GM21723 (cell line): ENCODE data around the gene ATXN1.
"Not testable (repeated sequence)": the region's sequence is repeated elsewhere in the genome, so short reads cannot be mapped to it uniquely, and the experiment has no call there.

Experiments used
- ATAC-seq: cut with Tn5 transposase; IDR thresholded peaks from one replicate; pipeline ENCODE4 v1.9.1; 2021; ENCODE audit warnings: mild to moderate bottlenecking, moderate library complexity; ENCODE audit not compliant: unreplicated experiment

The ATXN1 gene

GRCh38 chr6:16625291-16626265 lies 135.7 kb downstream of the ATXN1 start:
- ATAC-seq, result no peak

GRCh38 chr6:16624636-16625290 lies 136.5 kb downstream of the ATXN1 start:
- no peak for ATAC-seq

GRCh38 chr6:16623731-16624130 lies 137.5 kb downstream of the ATXN1 start:
- no peak for ATAC-seq

GRCh38 chr6:16623029-16623653 lies 138.1 kb downstream of the ATXN1 start:
- no peak for ATAC-seq

- no peak for ATAC-seq
These were observed 139.1 kb downstream of the ATXN1 start for GRCh38 chr6:16622193-16622592.

GRCh38 chr6:16621002-16621401 lies 140.3 kb downstream of the ATXN1 start:
- ATAC-seq, result no peak

- ATAC-seq, result no peak
These were observed 141.5 kb downstream of the ATXN1 start for GRCh38 chr6:16619777-16620176.

GRCh38 chr6:16618962-16619361 lies 142.3 kb downstream of the ATXN1 start:
- no peak for ATAC-seq

GRCh38 chr6:16615215-16615614 lies 146.0 kb downstream of the ATXN1 start:
- ATAC-seq, result not testable (repeated sequence)

- not testable (repeated sequence) for ATAC-seq
These were observed 147.1 kb downstream of the ATXN1 start for GRCh38 chr6:16614143-16614542.

GRCh38 chr6:16613504-16613903 lies 147.8 kb downstream of the ATXN1 start:
- ATAC-seq, result not testable (repeated sequence)

- ATAC-seq, result no peak
These were observed 152.8 kb downstream of the ATXN1 start for GRCh38 chr6:16608444-16608843.

- peak; percentile 94 for ATAC-seq
These were observed 159.2 kb downstream of the ATXN1 start for GRCh38 chr6:16602035-16602434.

GRCh38 chr6:16600701-16601100 lies 160.6 kb downstream of the ATXN1 start:
- no peak for ATAC-seq

GRCh38 chr6:16600026-16600425 lies 161.2 kb downstream of the ATXN1 start:
- no peak for ATAC-seq

- ATAC-seq, result no peak
These were observed 164.5 kb downstream of the ATXN1 start for GRCh38 chr6:16596616-16597331.

- no peak for ATAC-seq
These were observed 165.6 kb downstream of the ATXN1 start for GRCh38 chr6:16595514-16596120.

- ATAC-seq, result no peak
These were observed 166.4 kb downstream of the ATXN1 start for GRCh38 chr6:16594849-16595248.

GRCh38 chr6:16592223-16592911 lies 168.9 kb downstream of the ATXN1 start:
- no peak for ATAC-seq
